Nephron progenitor cell (in vitro differentiated cells): Measurements from ENCODE around the gene HYI.

Experiments
- DNase-seq: peaks from one replicate; pipeline ENCODE4 v3.0.0; 2021
- H3K27ac Mint-ChIP-seq: 2 replicates; pipeline ENCODE4 v1.8.0; 2021; ENCODE audit warnings: mild to moderate bottlenecking, moderate library complexity, mixed read lengths
- H3K27me3 Mint-ChIP-seq: 2 replicates; pipeline ENCODE4 v1.8.0; 2021; ENCODE audit warnings: mild to moderate bottlenecking, low read depth, mixed read lengths; ENCODE audit not compliant: poor library complexity
- H3K36me3 Mint-ChIP-seq: 2 replicates; pipeline ENCODE4 v1.8.0; 2021; ENCODE audit warnings: low read depth, mixed read lengths
- H3K4me1 Mint-ChIP-seq: 2 replicates; pipeline ENCODE4 v1.8.0; 2021; ENCODE audit warnings: mixed read lengths
- H3K4me3 Mint-ChIP-seq: 2 replicates; pipeline ENCODE4 v1.8.0; 2021; ENCODE audit warnings: mild to moderate bottlenecking, moderate library complexity, mixed read lengths
- H3K9me3 Mint-ChIP-seq: 2 replicates; pipeline ENCODE4 v1.8.0; 2021; ENCODE audit warnings: mild to moderate bottlenecking, moderate library complexity, mixed read lengths
- CTCF ChIP-seq: fragments of 200-600 bp; sonication (generic); IDR thresholded peaks from 2 replicates; pipeline ENCODE4 v1.5.0; 2021; ENCODE audit warnings: antibody characterized with exemption

The HYI gene

GRCh38 chr1:43432171-43432860, 21.4 kb downstream of the HYI start:
- no peaks in the 10 kb centered on the region for H3K9me3 Mint-ChIP-seq
- H3K36me3 Mint-ChIP-seq = peaks cover 43% of the 10 kb centered on the region
- H3K27me3 Mint-ChIP-seq = no peaks in the 10 kb centered on the region
- no peak for TF ChIP-seq CTCF
- H3K4me3 Mint-ChIP-seq = no peak overlapping the region
- H3K27ac Mint-ChIP-seq = no peak overlapping the region
- peaks cover 14% of the 10 kb centered on the region for H3K4me1 Mint-ChIP-seq
- DNase-seq = no peak

DNA sequence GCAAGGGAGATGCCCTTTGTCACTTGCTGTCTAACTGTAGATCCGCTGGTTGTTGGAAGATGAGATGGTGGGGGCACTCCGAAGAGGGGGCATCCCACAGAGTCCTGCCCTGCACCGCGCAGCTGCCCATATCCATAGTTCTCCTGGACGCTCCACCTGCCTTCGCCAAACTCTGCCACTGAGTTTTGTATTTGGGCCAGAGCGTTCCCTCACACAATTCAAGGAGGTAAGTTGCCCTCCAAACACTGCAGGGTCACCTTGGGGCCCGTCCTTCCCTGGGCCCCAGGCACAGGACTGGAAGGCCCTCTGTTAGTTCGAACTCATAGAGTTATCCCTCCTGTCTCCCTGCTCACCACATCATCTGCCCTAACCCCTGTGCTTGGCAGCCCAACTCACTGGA, 22.1 kb downstream of the HYI start:
- TF ChIP-seq CTCF = no peak
- H3K36me3 Mint-ChIP-seq = peaks cover 50% of the 10 kb centered on the region
- H3K4me3 Mint-ChIP-seq = no peak overlapping the region

GRCh38 chr1:43430831-43431230, 22.9 kb downstream of the HYI start:
- Mint-ChIP-seq H3K9me3 (no peaks in the 10 kb centered on the region), H3K4me1 (peaks cover 7% of the 10 kb centered on the region), H3K27ac (no peak overlapping the region), H3K4me3 (no peak overlapping the region), H3K27me3 (peaks cover 5% of the 10 kb centered on the region), H3K36me3 (peaks cover 52% of the 10 kb centered on the region)
- no peak for DNase-seq
- TF ChIP-seq CTCF = no peak

More for the DNA sequence above, 22.1 kb downstream of the HYI start:
- peaks cover 4% of the 10 kb centered on the region for H3K27me3 Mint-ChIP-seq
- peaks cover 14% of the 10 kb centered on the region for H3K4me1 Mint-ChIP-seq
- DNase-seq = no peak
- no peaks in the 10 kb centered on the region for H3K9me3 Mint-ChIP-seq
- H3K27ac Mint-ChIP-seq = no peak overlapping the region

DNA sequence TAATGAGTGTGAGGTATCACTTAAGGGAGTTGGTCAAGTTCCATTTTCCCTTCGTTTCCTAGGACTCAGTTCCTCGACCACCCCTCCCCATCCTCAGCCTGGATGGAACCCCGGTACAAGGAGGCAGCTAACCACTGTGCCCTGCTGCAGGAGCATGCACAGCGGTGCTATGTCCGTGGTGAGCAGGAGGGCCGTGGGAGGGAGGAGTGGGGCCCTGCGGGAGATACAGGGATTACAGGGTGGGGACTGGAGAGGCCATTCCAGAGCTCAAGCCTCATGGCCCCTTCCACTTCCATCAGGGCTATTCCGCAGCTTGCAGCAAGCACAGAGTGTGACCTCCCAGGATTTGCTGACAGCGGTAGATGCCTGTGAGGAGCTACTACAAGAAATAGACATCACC, 25.8 kb downstream of the HYI start:
- peaks cover 65% of the 10 kb centered on the region for H3K36me3 Mint-ChIP-seq
- no peaks in the 10 kb centered on the region for H3K4me1 Mint-ChIP-seq
- H3K27me3 Mint-ChIP-seq = peaks cover 9% of the 10 kb centered on the region
- H3K27ac Mint-ChIP-seq = no peak overlapping the region
- no peaks in the 10 kb centered on the region for H3K9me3 Mint-ChIP-seq
- no peak overlapping the region for H3K4me3 Mint-ChIP-seq
- no peak for DNase-seq
- TF ChIP-seq CTCF = no peak

GRCh38 chr1:43427524-43427923, 26.2 kb downstream of the HYI start:
- Mint-ChIP-seq H3K27ac (no peak overlapping the region), H3K27me3 (peaks cover 9% of the 10 kb centered on the region), H3K36me3 (peaks cover 67% of the 10 kb centered on the region), H3K4me3 (no peak overlapping the region), H3K4me1 (no peaks in the 10 kb centered on the region), H3K9me3 (no peaks in the 10 kb centered on the region)
- TF ChIP-seq CTCF = no peak
- no peak for DNase-seq

GRCh38 chr1:43426221-43426620, 27.5 kb downstream of the HYI start:
- H3K9me3 Mint-ChIP-seq = no peaks in the 10 kb centered on the region
- no peak for TF ChIP-seq CTCF
- H3K36me3 Mint-ChIP-seq = peaks cover 65% of the 10 kb centered on the region
- H3K27ac Mint-ChIP-seq = peak overlapping the region; percentile 29
- peaks cover 9% of the 10 kb centered on the region for H3K27me3 Mint-ChIP-seq
- no peak overlapping the region for H3K4me3 Mint-ChIP-seq
- no peaks in the 10 kb centered on the region for H3K4me1 Mint-ChIP-seq
- no peak for DNase-seq
